Natural killer cell (primary cell): ENCODE results near the gene FXR1. TPM values are rescaled to one million over a fixed set of nuclear protein-coding genes. Genes with fewer than 3 reads are reported as not detected.

ENCODE experiments used
- ATAC-seq, 3 donors: fragments of 150-1000 bp in 2 of 3; fragments of 200-7000 bp in 1 of 3; cut with Tn5 transposase; 1 replicate in 1 of 3; 2 replicates in 2 of 3; pipeline ENCODE4 v1.10.0; 2021; ENCODE audit warnings: mild to moderate bottlenecking in 2 of 3, moderate library complexity in 2 of 3
- DNase-seq, 2 donors: peaks; one replicate each; pipeline versions ENCODE4 v3.0.0 to v3.0.0-alpha.2; 2013 to 2021; ENCODE audit warnings: mixed read lengths in 1 of 2
- H3K27ac ChIP-seq: one replicate; pipeline ENCODE4 v1.5.1; 2013; ENCODE audit warnings: mild to moderate bottlenecking, low read length
- H3K27me3 ChIP-seq: one replicate; pipeline ENCODE4 v1.6.1; 2013; ENCODE audit warnings: low read length; ENCODE audit not compliant: control insufficient read depth, insufficient read depth
- H3K36me3 ChIP-seq: one replicate; pipeline ENCODE4 v1.6.1; 2013; ENCODE audit warnings: low read length; ENCODE audit not compliant: control insufficient read depth, insufficient read depth
- H3K4me1 ChIP-seq: one replicate; pipeline ENCODE4 v1.6.1; 2013; ENCODE audit warnings: low read length; ENCODE audit not compliant: control insufficient read depth, insufficient read depth
- H3K4me3 ChIP-seq: one replicate; pipeline ENCODE4 v1.5.1; 2013; ENCODE audit warnings: low read length
- H3K9me3 ChIP-seq: one replicate; pipeline ENCODE4 v1.6.1; 2013; ENCODE audit warnings: low read length; ENCODE audit not compliant: control insufficient read depth, insufficient read depth
- H3K27ac Mint-ChIP-seq, 2 donors: one replicate each; pipeline ENCODE4 v1.8.0; 2022; ENCODE audit warnings: mild to moderate bottlenecking in 2 of 2, mixed read lengths in 2 of 2, moderate library complexity in 1 of 2
- H3K27me3 Mint-ChIP-seq, 2 donors: one replicate each; pipeline ENCODE4 v1.8.0; 2022; ENCODE audit warnings: low read depth in 2 of 2, mixed read lengths in 2 of 2
- H3K36me3 Mint-ChIP-seq: one replicate; pipeline ENCODE4 v1.8.0; 2022; ENCODE audit warnings: mixed read lengths
- H3K4me1 Mint-ChIP-seq, 2 donors: one replicate each; pipeline ENCODE4 v1.8.0; 2022; ENCODE audit warnings: mixed read lengths in 2 of 2
- H3K4me3 Mint-ChIP-seq: one replicate; pipeline ENCODE4 v1.8.0; 2022; ENCODE audit warnings: mild to moderate bottlenecking, moderate library complexity, mixed read lengths
- H3K9me3 Mint-ChIP-seq, 2 donors: one replicate each; pipeline ENCODE4 v1.8.0; 2022; ENCODE audit warnings: mixed read lengths in 2 of 2
- CTCF ChIP-seq: fragments of 200-600 bp; IDR thresholded peaks from one replicate; pipeline ENCODE4 v1.8.0; 2022; ENCODE audit warnings: antibody characterized with exemption
- WGBS: methylation state at CpG from one replicate; pipeline ENCODE4 v1.1.7; 2013; ENCODE audit warnings: missing lambda C conversion rate; ENCODE audit not compliant: insufficient coverage; 5-methylcytosine and 5-hydroxymethylcytosine counted together
- intact Hi-C: fragments of 100-400 bp; cut with micrococcal nuclease; formaldehyde crosslinking; loops from one replicate; pipeline ENCODE4 v1.14.2; 2022
- total RNA-seq, 4 donors: library from RNA; stranded (reverse); fragments of 120-200 nt in 1 of 4; gene quantifications; one replicate each; pipeline versions ENCODE4 v1.2.3 to v1.2.4, GENCODE V29; 2013 to 2022

FXR1 gene
- total RNA-seq, 3 donors from 2014 or later (not counting 1 experiment from before 2014, with no cell fraction given) = 135 to 149 (median 148) TPM

- Mint-ChIP-seq H3K36me3 (peaks cover 11% of the 10 kb centered on the region), H3K4me1 (no peaks in the 10 kb centered on the region), H3K4me3 (no peak overlapping the region), H3K27ac (no peak overlapping the region), H3K9me3 (peaks cover 0 to 3% of the 10 kb centered on the region in 2 donors), H3K27me3 (peaks cover 9 to 16% of the 10 kb centered on the region in 2 donors)
- Histone ChIP-seq H3K27ac (no peak overlapping the region), H3K4me1 (no peaks in the 10 kb centered on the region), H3K27me3 (no peaks in the 10 kb centered on the region), H3K4me3 (no peak overlapping the region), H3K36me3 (no peaks in the 10 kb centered on the region), H3K9me3 (no peaks in the 10 kb centered on the region)
- ATAC-seq = peak in 1 of 3 donors; percentile 81
- DNase-seq = no peak
- 48% methylated on average over 2 of the region's 2 CpGs for WGBS
- intact Hi-C loops = no loop called here
- TF ChIP-seq CTCF = no peak
Observed at GRCh38 chr3:181017690-181018089, 105.2 kb downstream of the FXR1 start.

- no peaks in the 10 kb centered on the region for H3K27me3 ChIP-seq
- H3K36me3 Mint-ChIP-seq = no peaks in the 10 kb centered on the region
- H3K9me3 ChIP-seq = peaks cover 9% of the 10 kb centered on the region
- no peak overlapping the region for H3K27ac ChIP-seq
- no peak for DNase-seq
- no peak overlapping the region for H3K4me3 ChIP-seq
- no peaks in the 10 kb centered on the region for H3K36me3 ChIP-seq
- no peak for TF ChIP-seq CTCF
- H3K4me1 Mint-ChIP-seq = no peaks in the 10 kb centered on the region
- H3K27me3 Mint-ChIP-seq = no peaks in the 10 kb centered on the region
- no peaks in the 10 kb centered on the region for H3K4me1 ChIP-seq
- no peak overlapping the region for H3K27ac Mint-ChIP-seq
- ATAC-seq = no peak
- intact Hi-C loops = no loop called here
- H3K9me3 Mint-ChIP-seq = peaks cover 8% of the 10 kb centered on the region in 2 donors
- no peak overlapping the region for H3K4me3 Mint-ChIP-seq
Observed at GRCh38 chr3:181025204-181025603, 112.7 kb downstream of the FXR1 start.

GRCh38 chr3:181030948-181031347, 118.5 kb downstream of the FXR1 start:
- H3K4me1 Mint-ChIP-seq = no peaks in the 10 kb centered on the region
- no peaks in the 10 kb centered on the region for H3K4me1 ChIP-seq
- no peak for ATAC-seq
- no peak for DNase-seq
- no peaks in the 10 kb centered on the region for H3K9me3 ChIP-seq
- H3K4me3 ChIP-seq = no peak overlapping the region
- no peaks in the 10 kb centered on the region for H3K27me3 ChIP-seq
- no peak overlapping the region for H3K27ac ChIP-seq
- no peaks in the 10 kb centered on the region for H3K36me3 ChIP-seq
- intact Hi-C loops = no loop called here
- no peak overlapping the region for H3K4me3 Mint-ChIP-seq
- TF ChIP-seq CTCF = no peak
- H3K36me3 Mint-ChIP-seq = no peaks in the 10 kb centered on the region
- no peaks in the 10 kb centered on the region for H3K27me3 Mint-ChIP-seq
- no peak overlapping the region for H3K27ac Mint-ChIP-seq
- peaks cover 6 to 12% of the 10 kb centered on the region in 2 donors for H3K9me3 Mint-ChIP-seq

Other genes starting within 250 kb of the FXR1 start
- not detected for gene CCDC39, start 233.2 kb upstream of the FXR1 start, total RNA-seq
- 10 to 100 TPM; 18.9 to 25.8 (median 22.2) TPM for gene DNAJC19, start 77.1 kb downstream of the FXR1 start, total RNA-seq